H1 (cell line): ENCODE results near the gene ASAP3. TPM values are rescaled to one million over a fixed set of nuclear protein-coding genes. Genes with fewer than 3 reads are reported as not detected.

Experiments used
- CTCF ChIA-PET: fragments of 300-600 bp; sonication (Branson Sonifier 250); formaldehyde crosslinking; loops from one replicate; lab custom pipeline; 2021; ENCODE audit not compliant: partially characterized antibody; lab: Charles Lee
- POLR2A ChIA-PET: fragments of 300-600 bp; sonication (Branson Sonifier 250); formaldehyde crosslinking; loops from one replicate; lab custom pipeline; 2021; ENCODE audit warnings: inconsistent platforms; ENCODE audit not compliant: partially characterized antibody; lab: Charles Lee
- DNase-seq, 2 experiments: peaks; one replicate each; pipeline versions ENCODE4 v3.0.0 to v3.0.0-alpha.2; 2010 to 2022; ENCODE audit warnings: low spot score in 2 of 2, low read depth in 1 of 2, mixed read lengths in 1 of 2
- FAIRE-seq: peaks from 2 replicates; lab custom pipeline; 2011; peaks lifted over from hg19 to GRCh38; lab: Jason Lieb, UNC
- H2AFZ ChIP-seq: 2 replicates; pipeline ENCODE4 v1.8.1; 2012; ENCODE audit warnings: low read length, inconsistent platforms
- H2AK5ac ChIP-seq: 2 replicates; pipeline ENCODE4 v1.6.1; 2013; ENCODE audit warnings: low read depth, low read length
- H2BK120ac ChIP-seq: replicated peaks from 2 replicates; pipeline ENCODE3; 2013; ENCODE audit warnings: low read depth, low read length, inconsistent platforms
- H2BK12ac ChIP-seq: 2 replicates; pipeline ENCODE4 v1.6.1; 2013; ENCODE audit warnings: low read depth, low read length
- H2BK15ac ChIP-seq: 2 replicates; pipeline ENCODE4 v1.6.1; 2013; ENCODE audit warnings: low read length
- H2BK20ac ChIP-seq: 2 replicates; pipeline ENCODE4 v1.6.1; 2013; ENCODE audit warnings: low read length
- H2BK5ac ChIP-seq: 2 replicates; pipeline ENCODE4 v1.6.1; 2013; ENCODE audit warnings: low read depth, low read length
- H3K14ac ChIP-seq: 2 replicates; pipeline ENCODE4 v1.6.1; 2013; ENCODE audit warnings: inconsistent platforms; ENCODE audit not compliant: insufficient read length
- H3K18ac ChIP-seq: 2 replicates; pipeline ENCODE4 v1.6.1; 2013; ENCODE audit warnings: low read length; ENCODE audit errors: extremely low read depth
- H3K23ac ChIP-seq: 2 replicates; pipeline ENCODE4 v1.6.1; 2013; ENCODE audit warnings: inconsistent platforms; ENCODE audit not compliant: insufficient read length
- H3K23me2 ChIP-seq: 2 replicates; pipeline ENCODE4 v1.6.1; 2013; ENCODE audit warnings: low read depth, low read length
- H3K27ac ChIP-seq: 2 replicates; pipeline ENCODE4 v1.6.1; 2011; ENCODE audit warnings: low read depth, low read length, inconsistent platforms
- H3K27me3 ChIP-seq, 4 experiments: replicated peaks in 1 of 4; 1 replicate in 1 of 4; 2 replicates in 3 of 4; pipeline versions ENCODE4 v1.6.1 to v1.8.1; 2011 to 2013; ENCODE audit warnings: low read length in 3 of 4, mild to moderate bottlenecking in 3 of 4, inconsistent platforms in 2 of 4, mixed read lengths in 2 of 4, moderate library complexity in 1 of 4; ENCODE audit not compliant: control insufficient read depth in 3 of 4, insufficient read depth in 3 of 4; ENCODE audit errors: extremely low read depth in 1 of 4
- H3K36me3 ChIP-seq, 4 experiments: 2 replicates each; pipeline versions ENCODE4 v1.6.1 to v1.8.1; 2011 to 2013; ENCODE audit warnings: mild to moderate bottlenecking in 4 of 4, low read length in 3 of 4, moderate library complexity in 2 of 4, control low read depth in 1 of 4, inconsistent platforms in 1 of 4; ENCODE audit not compliant: insufficient read depth in 4 of 4, control insufficient read depth in 2 of 4
- H3K4ac ChIP-seq: replicated peaks from 2 replicates; pipeline ENCODE3; 2013; ENCODE audit warnings: low read length, low read depth, mixed read lengths, inconsistent platforms; ENCODE audit not compliant: insufficient read length
- H3K4me1 ChIP-seq, 4 experiments: replicated peaks in 1 of 4; 1 replicate in 1 of 4; 2 replicates in 3 of 4; pipeline versions ENCODE4 v1.6.1 to v1.8.1; 2011 to 2013; ENCODE audit warnings: low read length in 3 of 4, inconsistent platforms in 2 of 4, mixed read lengths in 1 of 4; ENCODE audit not compliant: insufficient read depth in 4 of 4, control insufficient read depth in 3 of 4
- H3K4me2 ChIP-seq, 2 experiments: 2 replicates each; pipeline versions ENCODE4 v1.6.1 to v1.8.1; 2011 to 2013; ENCODE audit warnings: low read depth in 2 of 2, low read length in 2 of 2, control low read depth in 1 of 2, inconsistent platforms in 1 of 2, mild to moderate bottlenecking in 1 of 2; ENCODE audit not compliant: insufficient read depth in 1 of 2
- H3K4me3 ChIP-seq, 4 experiments: fragments of 200-600, 300-600 bp in 1 of 4; sonication (generic), shearing (Covaris generic), sonication (Bioruptor Twin) in 1 of 4; 2 replicates each; pipeline versions ENCODE4 v1.5.1 to v1.8.1; 2011 to 2016; ENCODE audit warnings: low read length in 4 of 4, low read depth in 3 of 4, control low read depth in 2 of 4, inconsistent platforms in 2 of 4, mild to moderate bottlenecking in 2 of 4, mixed read lengths in 1 of 4, moderate library complexity in 1 of 4; ENCODE audit not compliant: insufficient read depth in 2 of 4; ENCODE audit errors: extremely low read depth in 1 of 4
- H3K56ac ChIP-seq: replicated peaks from 2 replicates; pipeline ENCODE3; 2013; ENCODE audit warnings: low read depth, mild to moderate bottlenecking, mixed read lengths, low read length, inconsistent platforms; ENCODE audit not compliant: insufficient read length
- H3K79me1 ChIP-seq: 2 replicates; pipeline ENCODE4 v1.6.1; 2013; ENCODE audit warnings: low read depth, low read length, control low read depth
- H3K79me2 ChIP-seq, 2 experiments: 2 replicates each; pipeline versions ENCODE4 v1.6.1 to v1.8.1; 2012 to 2013; ENCODE audit warnings: low read length in 2 of 2, mild to moderate bottlenecking in 2 of 2, inconsistent platforms in 1 of 2; ENCODE audit not compliant: insufficient read depth in 2 of 2, control insufficient read depth in 1 of 2
- H3K9ac ChIP-seq, 4 experiments: replicated peaks in 1 of 4; 1 replicate in 1 of 4; 2 replicates in 3 of 4; pipeline versions ENCODE4 v1.6.1 to v1.8.1; 2011 to 2013; ENCODE audit warnings: low read depth in 3 of 4, low read length in 3 of 4, control low read depth in 2 of 4, mild to moderate bottlenecking in 2 of 4, moderate library complexity in 2 of 4, inconsistent platforms in 1 of 4; ENCODE audit errors: extremely low read depth in 1 of 4
- H3K9me3 ChIP-seq, 2 experiments: 2 replicates each; pipeline versions ENCODE4 v1.6.1 to v1.8.1; 2012 to 2013; ENCODE audit warnings: mild to moderate bottlenecking in 2 of 2, moderate library complexity in 2 of 2, control low read depth in 1 of 2, inconsistent platforms in 1 of 2, low read depth in 1 of 2, low read length in 1 of 2, mixed read lengths in 1 of 2; ENCODE audit not compliant: insufficient read depth in 2 of 2
- H4K20me1 ChIP-seq, 2 experiments: replicated peaks in 1 of 2; 2 replicates each; pipeline versions ENCODE3 to v1.8.1; 2011 to 2013; ENCODE audit warnings: inconsistent platforms in 2 of 2, low read length in 2 of 2, mild to moderate bottlenecking in 1 of 2; ENCODE audit not compliant: insufficient read depth in 2 of 2, control insufficient read depth in 1 of 2
- H4K5ac ChIP-seq: 2 replicates; pipeline ENCODE4 v1.6.1; 2013; ENCODE audit warnings: low read length, low read depth, mixed read lengths, inconsistent platforms; ENCODE audit not compliant: insufficient read length
- H4K8ac ChIP-seq: 2 replicates; pipeline ENCODE4 v1.8.0; 2013; ENCODE audit warnings: mild to moderate bottlenecking, moderate library complexity, low read length, inconsistent platforms; ENCODE audit not compliant: insufficient read depth; ENCODE audit errors: extremely low read depth
- H4K91ac ChIP-seq: replicated peaks from 2 replicates; pipeline ENCODE3; 2013; ENCODE audit warnings: low read length, mixed read lengths, inconsistent platforms; ENCODE audit not compliant: insufficient read length
- CBX5 ChIP-seq: fragments of 300-800, 300-1000 bp; sonication (generic); IDR thresholded peaks from 2 replicates; pipeline ENCODE4 v1.7.1; 2016; ENCODE audit warnings: antibody characterized with exemption, low read length, low read depth
- CEBPB ChIP-seq: IDR thresholded peaks from 2 replicates; pipeline ENCODE4 v1.6.1; 2012; ENCODE audit warnings: low read depth, low read length
- POLR2A ChIP-seq, 2 experiments: IDR thresholded peaks; 1 replicate in 1 of 2; 2 replicates in 1 of 2; pipeline ENCODE4 v1.6.1; 2011; ENCODE audit warnings: low read depth in 2 of 2, low read length in 2 of 2, mild to moderate bottlenecking in 2 of 2; ENCODE audit errors: control extremely low read depth in 1 of 2
- SUZ12 ChIP-seq: fragments of 200-600 bp; sonication (generic); IDR thresholded peaks from 2 replicates; pipeline ENCODE4 v1.6.1; 2012; ENCODE audit warnings: mild to moderate bottlenecking, inconsistent platforms, low read length, moderate library complexity, mixed read lengths
- WGBS, 2 experiments: shearing (Covaris generic) in 1 of 2; methylation state at CpG; one replicate each; pipeline versions ENCODE4 v1.1.6 to v1.1.7; 2013 to 2015; ENCODE audit warnings: low lambda C conversion rate in 2 of 2, mixed read lengths in 2 of 2, inconsistent platforms in 1 of 2, low coverage in 1 of 2, missing lambda C conversion rate in 1 of 2; ENCODE audit not compliant: insufficient replicate concordance in 2 of 2, insufficient coverage in 1 of 2, insufficient read length in 1 of 2; ENCODE audit errors: extremely low coverage in 1 of 2, missing lambda C conversion rate in 1 of 2; 5-methylcytosine and 5-hydroxymethylcytosine counted together
- polyA plus RNA-seq, 7 experiments: library from polyadenylated mRNA; depleted of rRNA in 3 of 7; stranded (reverse) in 5 of 7; unstranded in 2 of 7; fragments of >200 nt in 5 of 7; fragments of 200-250 nt in 2 of 7; gene quantifications; 1 replicate in 5 of 7; 2 replicates in 1 of 7; 4 replicates in 1 of 7; pipeline versions ENCODE4 v1.2.1 to v1.2.3, GENCODE V29; 2011 to 2013; ENCODE audit warnings: missing spikeins in 2 of 7, mixed read lengths in 2 of 7
- total RNA-seq: library from RNA; stranded (reverse); fragmentation: NEBNext Ultra II Directional; extraction: Animal tissue kit (Norgen Biotek cat#: 25700); gene quantifications from 2 replicates; pipeline ENCODE4 v1.2.1, GENCODE V29; 2021
- TF ChIP-seq, protein P1 (sequence below), 3 experiments: IDR thresholded peaks; 1 replicate in 2 of 3; 2 replicates in 1 of 3; pipeline versions ENCODE4 v1.5.1 to v1.6.1; 2011; ENCODE audit warnings: low read length in 3 of 3, mild to moderate bottlenecking in 3 of 3, inconsistent platforms in 2 of 3, low read depth in 1 of 3, moderate library complexity in 1 of 3; ENCODE audit not compliant: insufficient read depth in 1 of 3; ENCODE audit errors: control extremely low read depth in 1 of 3

Gene ASAP3
- total and polyA plus RNA-seq, 2 of the 8 experiments (the other 6 are each of a cell fraction or from before 2014, with no cell fraction given): 53.1 to 58.0 TPM

DNA sequence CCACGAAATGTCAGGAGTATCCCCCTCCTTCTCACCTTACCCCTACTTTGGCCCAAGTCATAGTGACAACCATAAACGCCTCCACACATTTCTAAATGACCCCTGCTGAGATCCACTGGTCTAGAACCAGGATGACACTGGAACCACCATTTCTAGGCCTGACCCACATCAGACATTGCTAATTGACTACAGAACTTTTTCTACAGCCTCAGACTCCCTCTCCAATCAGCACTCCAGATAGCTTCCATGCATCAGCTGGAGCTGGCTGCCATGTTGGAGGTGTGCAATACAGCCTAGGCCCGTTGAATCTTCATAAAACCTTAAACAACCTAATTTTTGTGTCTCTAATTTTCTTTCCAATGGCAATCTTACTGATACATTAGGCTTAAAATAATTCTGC lies 78.0 kb downstream of the ASAP3 start:
- Histone ChIP-seq H3K4me1 (peaks cover 0 to 4% (median 2%) of the 10 kb centered on the region in 4 experiments; a peak in 2 of 7 replicates), H3K79me2 (no peaks in the 10 kb centered on the region), H3K9ac (no peak overlapping the region), H3K23me2 (no peaks in the 10 kb centered on the region), H3K36me3 (no peaks in the 10 kb centered on the region), H2BK5ac (no peak overlapping the region), H3K27ac (no peak overlapping the region), H3K27me3 (peaks cover 9 to 94% (median 60%) of the 10 kb centered on the region in 4 experiments), H2BK20ac (no peak overlapping the region), H3K18ac (no peak overlapping the region), H3K9me3 (no peaks in the 10 kb centered on the region), H3K4me2 (no peak overlapping the region), H2BK120ac (no peak overlapping the region), H2BK12ac (no peak overlapping the region), H3K79me1 (no peaks in the 10 kb centered on the region), H2BK15ac (no peak overlapping the region), H4K91ac (no peak overlapping the region), H2AFZ (no peak overlapping the region), H3K4me3 (no peak overlapping the region), H3K14ac (no peak overlapping the region), H3K56ac (no peak overlapping the region), H4K8ac (no peak overlapping the region), H3K4ac (no peak overlapping the region), H4K5ac (no peak overlapping the region), H2AK5ac (no peak overlapping the region), H4K20me1 (no peaks in the 10 kb centered on the region), H3K23ac (no peak overlapping the region)
- DNase-seq (no peak), FAIRE-seq (no peak)
- WGBS, 2 experiments: 72% methylated on average over 3 of the region's 3 CpGs; no CpG with 5 or more reads in 1 of the 2 experiments
- CTCF ChIA-PET: interaction anchor here (0.7 to 0.8 kb wide), 2 partner anchors 19 to 229 kb away, joined by 3 to 5 read pairs; partner anchors contain the start of gene TCEA3
- POLR2A ChIA-PET: no interaction called here
- TF ChIP-seq SUZ12 (no peak), CBX5 (no peak), CEBPB (no peak), POLR2A (IDR thresholded peaks at IDR 0.05; ENCODE audit: control extremely low read depth in 1 of 2, low read depth in 2 of 2, low read length in 2 of 2) (no peak)
- TF ChIP-seq, protein P1, sequence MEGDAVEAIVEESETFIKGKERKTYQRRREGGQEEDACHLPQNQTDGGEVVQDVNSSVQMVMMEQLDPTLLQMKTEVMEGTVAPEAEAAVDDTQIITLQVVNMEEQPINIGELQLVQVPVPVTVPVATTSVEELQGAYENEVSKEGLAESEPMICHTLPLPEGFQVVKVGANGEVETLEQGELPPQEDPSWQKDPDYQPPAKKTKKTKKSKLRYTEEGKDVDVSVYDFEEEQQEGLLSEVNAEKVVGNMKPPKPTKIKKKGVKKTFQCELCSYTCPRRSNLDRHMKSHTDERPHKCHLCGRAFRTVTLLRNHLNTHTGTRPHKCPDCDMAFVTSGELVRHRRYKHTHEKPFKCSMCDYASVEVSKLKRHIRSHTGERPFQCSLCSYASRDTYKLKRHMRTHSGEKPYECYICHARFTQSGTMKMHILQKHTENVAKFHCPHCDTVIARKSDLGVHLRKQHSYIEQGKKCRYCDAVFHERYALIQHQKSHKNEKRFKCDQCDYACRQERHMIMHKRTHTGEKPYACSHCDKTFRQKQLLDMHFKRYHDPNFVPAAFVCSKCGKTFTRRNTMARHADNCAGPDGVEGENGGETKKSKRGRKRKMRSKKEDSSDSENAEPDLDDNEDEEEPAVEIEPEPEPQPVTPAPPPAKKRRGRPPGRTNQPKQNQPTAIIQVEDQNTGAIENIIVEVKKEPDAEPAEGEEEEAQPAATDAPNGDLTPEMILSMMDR (IDR thresholded peaks at IDR 0.05; ENCODE audit: control extremely low read depth in 1 of 3, insufficient read depth in 1 of 3, low read depth in 1 of 3, low read length in 3 of 3): no peak
